ENCODE measurements around the gene CEBPA.

CEBPA gene

DNA sequence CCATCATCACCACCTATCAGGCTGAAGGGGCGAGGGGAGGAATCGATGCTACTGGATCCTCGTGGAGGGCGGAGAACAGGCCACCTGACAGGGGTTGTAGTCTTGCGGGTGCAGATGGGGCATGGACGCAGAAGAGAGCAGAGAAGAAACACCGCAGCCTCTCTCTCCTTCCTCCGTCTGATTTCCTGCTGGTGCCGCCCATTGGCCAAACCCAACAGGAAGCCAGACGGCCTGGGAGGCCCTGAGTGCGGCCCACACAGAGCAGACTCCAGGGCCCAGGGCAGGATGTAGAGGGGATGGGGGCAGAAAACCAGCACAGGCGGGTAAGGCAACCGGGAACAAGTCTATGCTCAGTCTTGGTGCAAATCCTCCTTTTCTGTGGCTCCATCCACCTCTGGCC lies 15.4 kb downstream of the CEBPA start:
- no peak for DNase-seq

DNA sequence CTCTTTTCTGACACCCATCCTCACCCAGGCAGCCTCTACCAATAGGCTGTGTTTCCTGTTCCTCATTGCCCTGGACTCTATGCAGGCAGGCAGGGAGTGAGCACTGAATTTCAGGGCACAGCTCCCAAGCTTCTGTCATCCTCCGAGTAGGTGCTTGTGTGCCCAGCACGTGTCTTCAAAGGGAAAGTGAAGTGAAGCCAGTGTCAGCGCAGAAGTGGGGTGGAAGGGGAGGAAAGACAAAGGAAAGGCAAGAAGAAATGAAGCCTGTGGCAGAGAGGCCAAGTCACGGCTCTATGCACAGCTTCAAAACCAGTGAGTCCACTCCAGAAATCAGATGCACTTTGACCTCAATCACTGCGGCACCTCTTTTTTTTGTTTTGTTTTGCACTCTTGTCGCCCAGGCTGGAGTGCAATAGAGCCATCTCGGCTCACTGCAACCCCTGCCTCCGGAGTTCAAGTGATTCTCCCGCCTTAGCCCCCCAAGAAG lies 16.9 kb downstream of the CEBPA start:
- no peak for DNase-seq

DNA sequence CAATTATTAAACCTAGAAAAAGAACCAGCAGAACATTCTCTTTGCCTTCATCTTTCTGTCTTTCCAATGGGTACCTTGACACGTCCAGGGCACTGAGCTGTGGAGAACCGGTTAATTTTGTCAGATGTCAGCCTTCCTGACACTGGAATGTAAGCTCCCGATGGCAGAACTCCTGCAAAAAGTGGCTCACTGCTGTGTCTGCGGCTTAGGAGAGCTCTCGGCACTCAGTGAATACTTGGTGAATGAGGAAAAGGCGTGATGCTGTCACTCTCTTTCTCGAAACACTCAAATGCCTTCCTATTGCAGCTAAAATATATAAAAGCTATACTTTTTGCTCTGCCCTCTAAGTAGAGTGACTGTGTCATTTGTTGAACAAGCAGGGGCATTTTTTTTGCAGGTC lies 17.6 kb downstream of the CEBPA start:
- DNase-seq = no peak

DNA sequence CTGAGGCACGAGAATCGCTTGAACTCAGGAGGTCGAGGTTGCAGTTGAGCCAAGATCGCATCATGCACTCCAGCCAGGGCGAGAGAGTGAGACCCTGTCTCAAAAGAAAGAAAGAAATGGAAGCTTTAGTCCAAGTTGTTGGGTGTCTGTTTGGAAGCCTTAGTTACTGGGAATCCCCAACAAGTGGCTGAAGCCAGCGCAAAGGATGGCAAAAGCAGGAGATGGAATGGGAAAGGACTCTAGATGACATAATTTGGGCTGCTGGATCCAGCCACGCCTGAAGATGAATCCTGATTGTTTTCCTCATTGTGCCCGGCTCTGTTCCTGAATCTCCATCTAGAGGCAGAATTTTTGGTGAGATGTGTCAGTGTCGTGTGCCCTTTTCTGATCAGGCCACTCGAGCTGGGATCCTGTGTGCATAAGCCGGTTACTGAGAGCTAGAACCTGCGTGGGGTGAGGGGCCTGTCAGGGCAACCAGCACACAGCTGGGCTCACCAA lies 18.1 kb downstream of the CEBPA start:
- DNase-seq = no peak

DNA sequence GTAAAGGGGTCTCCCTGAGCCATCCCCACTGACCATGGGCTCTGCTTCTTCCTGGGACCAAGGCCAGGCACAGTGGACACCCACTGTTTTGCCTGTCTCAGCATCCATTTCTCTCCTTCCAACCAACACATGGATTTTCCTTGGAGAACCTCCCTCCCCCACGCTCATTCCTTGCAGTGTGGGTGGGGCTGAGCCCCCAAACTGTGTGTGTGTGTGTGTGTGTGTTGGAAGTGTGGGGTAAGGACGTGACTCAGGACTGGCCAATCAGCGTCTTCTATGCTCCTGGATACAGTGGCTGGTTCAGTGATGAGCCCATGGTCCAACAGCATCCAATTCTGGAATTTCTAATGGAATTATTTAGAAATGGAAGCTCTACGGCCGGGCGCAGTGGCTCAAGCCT lies 18.7 kb downstream of the CEBPA start:
- no peak for DNase-seq

DNA sequence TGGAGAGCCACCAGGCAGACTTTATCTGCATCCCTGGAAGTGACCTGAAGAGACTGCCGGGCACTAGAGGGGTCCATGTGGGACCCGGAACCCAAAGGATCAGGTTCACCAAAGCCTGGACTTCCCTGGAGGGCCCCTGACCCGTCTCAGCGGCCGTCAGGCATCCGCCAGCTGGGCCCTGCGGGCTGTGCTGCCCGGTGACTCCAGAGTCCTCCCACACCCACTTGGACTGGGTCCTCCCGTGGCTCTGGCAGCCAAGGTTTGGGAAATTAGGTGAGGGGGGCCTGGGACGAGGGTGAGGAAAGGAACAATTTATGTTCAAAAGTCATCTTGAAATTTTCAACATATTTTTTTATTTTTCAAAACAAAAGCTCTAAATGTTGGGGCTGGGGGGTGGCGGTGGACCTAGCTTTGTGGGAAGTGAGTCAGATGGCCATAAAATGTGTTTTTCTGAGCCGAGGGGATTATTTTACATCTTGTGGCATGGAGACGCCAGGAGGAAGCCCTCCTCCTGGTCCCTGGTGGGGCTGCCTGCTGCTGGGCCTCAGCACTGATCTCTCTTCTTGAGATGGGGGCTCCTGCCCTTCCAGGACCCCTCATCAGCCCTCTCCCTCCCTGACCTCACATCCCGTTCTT lies 20.2 kb downstream of the CEBPA start:
- no peak for DNase-seq

DNA sequence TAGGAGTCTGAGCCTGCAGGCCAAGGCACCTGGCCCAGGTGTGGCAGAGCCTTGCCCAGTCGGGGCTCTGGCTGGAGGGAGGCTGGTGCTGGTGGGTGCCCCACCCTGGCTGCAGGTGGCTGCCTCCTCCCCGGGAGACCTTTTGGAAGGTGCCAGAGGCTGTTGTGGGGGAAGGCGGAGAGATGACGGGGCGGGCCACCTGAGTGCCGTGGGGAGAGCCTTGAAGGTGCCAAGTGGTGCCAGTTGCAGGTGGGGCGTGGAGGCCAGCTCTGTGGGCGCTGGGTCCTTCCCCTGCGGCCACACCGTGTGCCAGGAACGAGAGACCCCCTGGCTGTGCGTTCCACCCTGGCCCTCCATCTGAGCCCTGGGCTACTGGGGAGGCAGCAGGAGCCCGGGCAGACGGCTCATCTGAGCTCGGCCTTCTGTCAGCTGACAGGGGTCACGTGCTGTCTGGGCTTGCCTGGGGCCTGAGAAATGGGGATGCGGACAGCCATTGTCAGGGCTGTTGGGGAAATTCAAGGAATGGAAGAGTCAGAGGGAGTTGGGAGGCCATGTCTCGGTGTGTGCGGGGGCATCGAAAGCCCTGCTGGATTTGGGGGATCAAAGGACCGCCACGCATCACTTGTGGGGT lies 20.9 kb downstream of the CEBPA start:
- no peak for DNase-seq

DNA sequence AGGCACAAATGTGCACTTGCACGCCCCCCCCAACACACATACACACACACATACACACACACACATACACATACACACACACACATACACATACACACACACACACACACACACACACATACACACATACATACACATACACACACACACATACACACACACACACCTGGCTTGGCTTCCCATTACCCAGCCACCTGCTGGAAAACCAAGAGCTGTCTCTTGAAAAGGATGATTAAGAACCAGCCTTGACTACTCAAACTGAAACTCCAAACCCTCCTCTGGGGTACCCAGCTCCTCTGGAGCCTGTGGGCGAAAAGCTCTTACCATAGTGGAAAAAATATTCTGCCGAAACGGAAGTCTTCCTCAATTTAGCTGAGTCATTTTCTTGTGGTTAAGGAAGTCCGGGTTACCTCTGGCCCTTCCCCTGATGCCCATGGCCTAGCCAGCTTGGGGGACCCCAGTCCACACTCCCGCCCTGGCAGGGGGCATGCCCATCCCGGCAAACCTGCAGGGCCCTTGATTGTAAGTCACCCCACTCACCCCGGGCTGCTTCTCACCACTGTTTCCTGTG lies 21.9 kb downstream of the CEBPA start:
- DNase-seq = no peak

DNA sequence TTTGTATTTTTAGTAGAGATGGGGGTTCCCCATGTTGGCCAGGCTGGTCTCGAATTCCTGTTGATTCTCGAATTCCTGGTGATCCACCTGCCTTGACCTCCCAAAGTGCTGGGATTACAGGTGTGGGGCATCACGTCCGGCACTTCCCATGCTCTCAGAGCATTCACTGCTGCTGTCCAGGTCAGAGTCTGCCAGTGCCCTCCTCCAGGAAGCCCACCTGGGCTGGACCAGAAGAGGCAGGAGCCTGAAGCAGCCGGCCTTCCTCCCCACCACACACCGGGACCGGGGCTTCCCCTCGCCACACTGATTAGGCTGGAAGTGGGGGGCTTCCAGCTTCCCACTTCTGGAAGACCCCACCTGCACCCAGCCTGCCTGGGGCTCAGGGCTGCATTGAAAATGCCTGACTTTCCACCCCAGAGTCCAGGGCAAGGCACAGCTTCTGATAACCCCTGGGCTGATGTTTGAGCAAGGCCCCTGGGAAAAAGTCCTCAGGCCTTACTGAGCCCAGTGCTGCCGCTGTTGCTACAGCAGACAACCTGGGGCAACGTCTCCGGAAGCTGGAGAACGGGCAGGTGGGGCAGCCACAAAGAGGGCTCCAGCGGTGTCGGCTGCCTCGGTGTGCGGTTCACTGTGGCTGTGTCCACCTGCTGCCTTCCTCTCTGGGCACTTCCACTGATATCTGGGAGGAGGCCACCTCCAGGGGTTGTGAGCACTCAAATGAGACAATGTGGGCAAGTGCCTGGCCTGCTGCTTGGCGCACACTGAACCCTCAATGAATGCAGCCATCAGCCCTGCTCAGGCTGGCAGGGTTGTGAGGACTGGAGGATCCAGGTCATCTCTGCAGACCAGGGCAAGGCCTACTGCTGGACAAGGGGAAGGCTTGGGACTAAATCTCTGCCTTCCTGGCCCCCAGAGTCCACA lies 22.6 kb downstream of the CEBPA start:
- DNase-seq = no peak

DNA sequence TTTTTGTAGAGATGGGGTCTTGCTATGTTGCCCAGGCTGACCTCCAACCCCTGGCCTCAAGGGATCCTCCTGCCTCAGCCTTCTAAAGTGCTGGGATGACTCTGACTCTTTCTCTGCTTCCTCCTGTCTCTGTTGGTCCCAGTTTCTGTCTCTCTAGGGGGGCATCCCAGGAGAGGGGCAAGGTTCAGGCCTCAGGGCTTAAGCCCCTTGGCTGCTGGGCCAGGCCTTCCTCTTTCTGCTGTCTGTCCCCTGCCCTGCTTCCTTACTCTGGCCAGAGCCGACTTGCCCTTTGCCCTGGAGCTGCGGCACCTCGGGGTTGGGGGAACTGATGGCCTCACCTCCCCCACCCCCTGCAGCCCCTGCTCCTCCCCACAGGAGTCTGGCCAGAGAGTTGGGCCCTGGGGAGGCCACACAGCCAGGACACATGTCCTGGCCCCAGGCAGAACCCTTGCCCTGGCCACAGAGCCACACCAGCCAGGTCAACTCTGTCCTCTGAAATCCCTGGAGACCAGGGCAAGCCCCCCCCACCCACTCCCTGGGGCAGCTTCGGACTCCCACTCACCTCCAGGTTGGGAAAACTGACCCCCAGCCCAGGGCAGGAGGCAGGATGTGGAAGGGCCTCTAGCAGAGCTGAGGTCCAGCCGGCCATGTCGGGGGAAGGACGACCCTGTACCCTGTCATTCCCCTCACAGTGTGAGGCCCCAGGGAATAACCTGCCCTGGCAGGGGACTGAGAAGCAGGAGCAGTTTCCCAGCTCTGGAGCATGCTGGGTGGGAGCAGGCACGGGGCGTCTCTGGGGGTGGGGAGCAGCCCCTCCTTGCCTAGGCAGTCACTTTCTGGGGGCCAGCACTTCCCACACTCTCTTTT lies 23.7 kb downstream of the CEBPA start:
- DNase-seq = no peak

DNA sequence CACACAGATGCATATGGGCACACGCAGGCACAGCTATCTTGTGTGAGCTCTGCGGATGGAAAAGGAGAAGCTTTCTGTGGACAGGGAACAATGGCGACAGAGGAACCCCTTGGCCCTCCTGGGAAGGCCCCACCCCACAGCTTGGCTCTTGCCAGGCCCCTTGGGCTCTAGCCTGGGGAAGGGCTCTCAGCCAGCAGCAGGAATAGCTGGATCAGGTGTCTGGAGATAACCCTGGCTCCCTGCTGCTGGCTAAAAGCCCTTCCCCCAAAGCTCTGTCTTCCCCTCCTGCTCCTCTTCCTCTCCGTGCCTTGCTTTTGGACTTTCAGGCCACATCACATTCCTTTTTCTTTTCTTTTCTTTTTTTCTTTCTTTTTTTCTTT lies 24.3 kb downstream of the CEBPA start:
- no peak for DNase-seq

DNA sequence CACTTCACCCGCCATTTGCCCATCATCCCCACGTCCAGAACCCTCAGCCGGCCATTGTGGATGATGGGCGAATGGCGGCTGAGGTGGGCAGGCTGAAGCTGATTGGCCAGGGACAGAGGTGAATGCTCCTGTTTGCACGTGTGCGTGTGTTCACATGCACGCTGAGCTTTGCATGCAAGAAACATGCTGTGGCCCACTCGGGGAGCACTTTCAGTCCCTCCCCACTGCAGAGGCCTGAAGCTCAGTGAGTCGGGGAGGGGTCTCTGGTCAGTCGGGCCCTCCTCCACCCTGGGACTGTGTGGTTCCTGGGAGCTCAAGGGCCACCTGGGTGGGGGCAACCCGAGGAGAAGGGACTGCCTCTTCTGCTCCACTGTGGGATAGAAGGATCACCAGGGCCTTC lies 24.9 kb downstream of the CEBPA start:
- DNase-seq = no peak

DNA sequence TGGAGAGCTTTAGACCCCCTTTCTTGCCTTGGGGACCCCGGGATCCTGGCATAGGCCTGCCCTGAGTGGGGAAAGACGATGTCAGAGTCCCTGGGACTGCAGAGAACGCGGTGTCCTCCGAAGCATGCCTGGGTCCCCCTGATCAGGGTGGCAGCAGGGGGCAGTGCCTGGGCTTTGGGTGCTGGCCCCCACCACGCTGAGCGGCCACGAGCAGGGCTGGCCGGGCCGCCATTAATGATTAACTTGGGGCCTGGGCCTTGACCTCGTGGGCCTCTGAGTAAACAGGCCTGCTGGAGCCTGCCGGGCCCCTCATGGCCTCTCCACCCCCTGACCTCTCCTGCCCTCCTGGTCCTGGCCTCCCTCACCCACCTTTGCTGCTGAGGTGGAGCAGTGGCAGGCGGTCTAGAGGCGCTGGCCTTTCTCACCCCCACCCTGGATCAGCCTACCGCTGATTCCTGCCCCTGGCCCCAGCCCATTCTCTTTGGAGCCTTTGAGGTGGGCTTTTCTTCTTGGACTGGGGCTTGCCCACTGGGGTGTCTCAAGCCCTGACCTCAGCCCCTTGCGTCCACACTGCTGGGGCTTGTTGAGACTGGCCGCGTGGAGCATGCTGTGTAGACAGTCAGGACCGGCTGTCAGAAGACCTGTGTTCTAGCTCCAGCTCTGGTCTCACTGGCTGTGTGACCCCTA lies 26.3 kb downstream of the CEBPA start:
- no peak for DNase-seq

DNA sequence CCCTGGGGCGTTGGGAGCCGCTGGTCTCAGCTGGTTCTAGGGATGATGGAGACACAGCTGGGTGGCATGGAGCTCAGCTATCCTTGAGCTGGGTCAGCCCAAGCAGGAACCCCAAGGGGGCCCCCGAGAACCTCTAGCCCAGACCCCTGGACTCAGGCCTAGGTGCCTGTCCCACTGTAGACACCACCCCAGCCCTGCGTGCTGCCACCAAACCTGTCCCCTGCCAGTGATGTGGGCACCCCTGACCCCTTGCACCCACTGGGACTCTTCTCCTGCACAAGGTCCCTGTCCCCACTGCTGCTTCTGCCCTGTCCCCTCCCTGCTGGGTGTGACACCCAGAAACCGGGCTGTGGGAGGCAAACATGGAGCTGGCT lies 26.8 kb downstream of the CEBPA start:
- DNase-seq = no peak

DNA sequence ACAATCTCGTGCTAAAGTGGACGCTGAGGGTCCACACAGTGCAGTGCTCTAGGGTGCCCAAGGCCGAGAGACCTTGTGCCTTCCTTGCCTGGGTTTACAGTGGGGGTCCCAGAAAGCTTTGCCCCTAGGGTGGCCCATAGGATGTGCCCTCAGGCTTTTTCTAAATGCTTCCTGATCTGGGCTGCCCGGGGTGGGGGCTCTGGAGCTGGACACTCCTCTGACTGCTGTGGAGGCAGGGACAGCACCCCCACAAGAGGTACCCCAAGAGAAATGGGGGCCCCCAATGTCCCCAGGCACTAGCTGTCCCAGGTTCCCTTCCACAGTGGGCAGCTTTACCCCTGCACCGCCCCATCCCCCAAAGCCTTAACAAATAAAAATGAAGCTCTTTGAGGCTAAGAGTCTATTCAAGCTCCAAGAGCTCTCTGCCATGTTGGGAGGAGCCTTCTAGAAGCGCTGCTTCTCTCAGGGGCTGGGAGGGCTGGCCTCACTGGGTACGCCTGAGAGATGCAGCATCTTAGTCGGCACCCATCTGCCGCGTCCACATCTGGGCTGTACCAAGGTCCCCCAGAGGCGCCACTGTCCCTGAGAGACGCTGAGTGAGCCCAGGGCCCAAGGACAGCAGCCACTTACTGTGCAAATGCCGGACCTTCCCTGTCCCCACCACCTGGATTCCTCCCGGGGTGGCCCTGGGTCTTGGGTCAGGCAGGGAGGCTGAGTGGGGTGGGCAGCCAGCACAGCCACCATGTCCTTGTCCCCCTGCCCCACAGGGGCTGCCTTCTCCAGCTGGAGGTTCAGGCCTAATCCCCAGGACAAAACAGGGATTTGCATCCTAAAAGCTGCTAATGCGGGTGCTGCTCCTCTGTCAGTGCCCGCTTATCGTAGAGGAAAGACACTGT lies 27.4 kb downstream of the CEBPA start:
- no peak for DNase-seq

DNA sequence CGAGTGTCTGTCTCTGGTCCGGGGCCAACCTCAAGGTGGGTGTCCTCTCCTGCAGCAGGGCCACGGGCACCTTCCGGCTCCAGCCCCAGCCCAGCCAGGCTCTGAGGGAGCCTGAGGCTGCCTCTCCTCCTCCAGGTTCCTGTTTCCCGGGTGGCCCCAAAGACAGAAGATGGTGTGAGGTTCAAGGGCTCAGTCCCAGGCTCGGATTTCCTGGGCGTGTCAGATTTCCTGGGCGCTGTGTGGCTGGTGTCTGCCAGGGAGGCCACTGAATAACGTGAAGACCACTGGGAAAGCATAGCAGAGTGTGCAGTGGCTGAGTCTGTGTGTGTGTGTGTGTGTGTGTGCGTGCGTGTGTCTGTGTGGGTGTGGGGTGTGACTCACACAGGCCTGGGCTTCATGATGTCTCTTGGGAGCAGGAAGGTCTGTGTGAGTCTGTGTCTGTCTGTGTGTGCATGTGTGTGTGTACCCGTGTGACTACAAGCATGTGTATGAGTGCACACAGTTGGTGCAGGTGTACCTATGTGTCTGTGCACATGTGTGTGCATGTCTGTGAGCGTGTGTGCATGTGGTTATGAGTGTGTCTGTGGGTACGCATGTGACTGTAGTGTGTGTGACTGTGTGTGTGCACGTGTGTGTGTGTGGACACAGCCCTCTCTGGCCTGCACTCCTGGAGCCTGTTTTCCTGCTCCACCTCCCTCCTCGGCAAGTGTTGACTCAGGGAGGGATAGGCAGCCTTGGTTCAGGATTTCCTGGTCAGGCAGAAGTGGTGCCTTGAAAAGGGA lies 28.3 kb downstream of the CEBPA start:
- DNase-seq = no peak

DNA sequence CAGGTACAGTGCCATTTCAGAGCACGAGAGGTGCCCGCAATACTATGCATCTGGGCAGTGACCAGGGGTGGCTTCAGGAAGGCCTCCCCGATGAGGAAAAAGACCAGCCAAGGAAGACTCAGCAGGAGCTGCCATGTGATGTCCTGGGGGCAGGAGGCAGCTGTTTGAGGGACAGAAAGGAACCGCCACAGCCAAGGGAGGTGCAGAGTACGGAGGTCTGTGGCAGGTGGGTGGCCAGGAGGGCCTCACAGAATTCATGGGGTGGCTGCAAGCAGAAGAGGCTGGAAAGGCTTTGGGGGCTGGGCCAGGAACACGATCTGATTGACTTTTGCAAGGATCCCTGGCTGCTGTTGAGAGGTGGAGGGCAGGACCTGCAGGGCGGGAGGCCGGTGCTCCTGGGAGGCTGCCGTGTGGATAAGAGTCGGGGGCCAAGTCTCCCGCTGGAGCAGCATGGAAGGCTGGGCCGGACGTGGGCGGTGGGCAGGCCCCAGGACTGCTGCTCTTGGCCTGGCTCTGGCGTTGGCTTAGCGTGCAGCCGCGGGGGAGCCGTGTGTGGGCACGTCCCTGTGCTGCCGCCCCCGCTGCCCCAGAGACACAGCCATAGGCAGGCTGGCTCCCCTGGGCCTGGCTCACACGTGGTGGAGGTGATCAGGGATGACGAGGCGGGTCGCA lies 29.1 kb downstream of the CEBPA start:
- DNase-seq = no peak

DNA sequence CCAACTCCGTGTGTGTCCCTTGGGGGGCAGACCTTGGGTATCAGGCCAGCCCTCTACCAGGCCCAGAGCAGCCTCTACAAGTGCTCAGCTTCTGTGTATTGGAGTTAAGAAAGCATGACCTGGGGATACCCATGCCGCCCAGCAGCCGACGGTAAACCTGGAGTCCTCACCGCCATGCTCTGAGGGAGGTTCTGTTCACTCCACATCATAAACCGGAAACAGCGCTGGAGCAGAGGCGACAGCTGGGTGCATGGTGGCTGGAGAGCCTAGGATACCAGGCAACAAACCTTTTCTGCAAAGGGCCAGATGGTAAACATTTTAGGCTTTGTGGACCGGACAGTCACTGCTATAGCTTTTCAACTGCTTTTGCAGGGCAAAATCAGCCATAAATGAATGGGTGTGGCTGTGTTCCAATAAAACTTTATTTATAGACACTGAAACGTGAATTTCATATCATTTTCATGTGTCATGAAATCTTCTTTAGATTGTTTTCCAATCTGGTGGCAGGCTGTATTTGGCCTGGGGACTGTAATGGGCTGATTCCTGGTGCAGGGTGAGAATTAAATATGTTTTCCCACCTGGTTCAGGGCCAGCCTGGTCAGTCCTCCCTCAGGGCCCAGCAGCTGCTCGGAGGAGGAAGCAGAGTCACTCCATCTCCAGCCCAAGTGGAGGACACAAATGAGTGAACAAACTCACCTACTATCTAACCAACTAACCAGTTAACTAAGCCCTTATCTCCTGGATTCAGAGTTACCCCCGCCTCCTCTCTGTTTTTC lies 30.9 kb downstream of the CEBPA start:
- DNase-seq = no peak

DNA sequence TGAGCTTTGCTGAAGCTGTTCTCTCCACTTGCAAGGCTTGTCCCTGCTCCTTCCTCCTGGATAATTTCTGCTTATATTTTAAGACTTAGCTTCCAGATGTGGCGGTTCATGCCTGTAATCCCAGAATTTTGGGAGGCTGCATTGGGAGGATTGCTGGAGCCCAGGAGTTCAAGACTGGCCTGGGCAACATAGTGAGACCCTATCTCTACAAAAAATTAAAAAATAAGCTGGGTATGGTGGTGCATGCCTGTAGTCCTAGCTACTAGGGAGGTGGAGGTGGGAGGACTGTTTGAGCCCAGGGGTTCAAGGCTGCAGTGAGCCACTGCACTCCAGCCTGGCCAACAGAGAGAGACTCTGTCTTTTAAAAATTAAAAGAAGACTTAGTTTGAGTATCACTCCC lies 31.6 kb downstream of the CEBPA start:
- DNase-seq = no peak

All from NCI-H526 treated with DMSO at 0.1 percent for 48 hours (cell line).